ENCODE data around the gene B3GNT2.
A peak's percentile ranks its signal among the peaks of the same experiment; 100 is the strongest.

Gene B3GNT2

GRCh38 chr2:62181843-62182242, 14.1 kb upstream of the B3GNT2 start:
- Mint-ChIP-seq H3K4me3 (no peak overlapping the region), H3K9me3 (no peaks in the 10 kb centered on the region), H3K36me3 (ENCODE audit: low read depth) (no peaks in the 10 kb centered on the region), H3K27ac (no peak overlapping the region), H3K4me1 (peaks cover 11% of the 10 kb centered on the region), H3K27me3 (ENCODE audit: low read depth, poor library complexity) (peaks cover 2% of the 10 kb centered on the region)
- TF ChIP-seq CTCF (IDR thresholded peaks at IDR 0.05): no peak
- no peak for DNase-seq

- no peaks in the 10 kb centered on the region for H3K36me3 Mint-ChIP-seq (ENCODE audit: low read depth)
- H3K4me1 Mint-ChIP-seq: peaks cover 11% of the 10 kb centered on the region
- H3K4me3 Mint-ChIP-seq: no peak overlapping the region
- no peak overlapping the region for H3K27ac Mint-ChIP-seq
- no peak for TF ChIP-seq CTCF (IDR thresholded peaks at IDR 0.05)
- DNase-seq: no peak
- H3K9me3 Mint-ChIP-seq: no peaks in the 10 kb centered on the region
- H3K27me3 Mint-ChIP-seq (ENCODE audit: low read depth, poor library complexity): peaks cover 5% of the 10 kb centered on the region
These were observed 11.2 kb upstream of the B3GNT2 start for GRCh38 chr2:62184512-62185230.

- peaks cover 5% of the 10 kb centered on the region for H3K27me3 Mint-ChIP-seq (ENCODE audit: low read depth, poor library complexity)
- H3K27ac Mint-ChIP-seq: no peak overlapping the region
- H3K4me3 Mint-ChIP-seq: no peak overlapping the region
- no peak for DNase-seq
- no peaks in the 10 kb centered on the region for H3K9me3 Mint-ChIP-seq
- peaks cover 11% of the 10 kb centered on the region for H3K4me1 Mint-ChIP-seq
- H3K36me3 Mint-ChIP-seq (ENCODE audit: low read depth): no peaks in the 10 kb centered on the region
- TF ChIP-seq CTCF (IDR thresholded peaks at IDR 0.05): no peak
These were observed 10.3 kb upstream of the B3GNT2 start for GRCh38 chr2:62185475-62186155.

- no peaks in the 10 kb centered on the region for H3K36me3 Mint-ChIP-seq (ENCODE audit: low read depth)
- TF ChIP-seq CTCF (IDR thresholded peaks at IDR 0.05): no peak
- peaks cover 5% of the 10 kb centered on the region for H3K27me3 Mint-ChIP-seq (ENCODE audit: low read depth, poor library complexity)
- H3K9me3 Mint-ChIP-seq: no peaks in the 10 kb centered on the region
- H3K27ac Mint-ChIP-seq: peak overlapping the region; percentile 23
- no peak overlapping the region for H3K4me3 Mint-ChIP-seq
- H3K4me1 Mint-ChIP-seq: peaks cover 10% of the 10 kb centered on the region
- no peak for DNase-seq
These were observed 9.6 kb upstream of the B3GNT2 start for GRCh38 chr2:62186156-62186905.

- DNase-seq: no peak
- peak overlapping the region; percentile 47 for H3K27ac Mint-ChIP-seq
- TF ChIP-seq CTCF (IDR thresholded peaks at IDR 0.05): no peak
- H3K27me3 Mint-ChIP-seq (ENCODE audit: low read depth, poor library complexity): peaks cover 5% of the 10 kb centered on the region
- no peak overlapping the region for H3K4me3 Mint-ChIP-seq
- peaks cover 1% of the 10 kb centered on the region for H3K4me1 Mint-ChIP-seq
- no peaks in the 10 kb centered on the region for H3K9me3 Mint-ChIP-seq
- H3K36me3 Mint-ChIP-seq (ENCODE audit: low read depth): no peaks in the 10 kb centered on the region
These were observed 8.7 kb upstream of the B3GNT2 start for GRCh38 chr2:62187246-62187645.

Data from nephron progenitor cell (in vitro differentiated cells).